ENCODE data around the gene PDE1C. TPM values are rescaled to one million over a fixed set of nuclear protein-coding genes. Genes with fewer than 3 reads are reported as not detected.

Gene PDE1C
- polyA plus RNA-seq, 6 donors from 2014 or later: not detected

GRCh38 chr7:32048970-32049491 lies 21.2 kb downstream of the PDE1C start:
- peaks cover 0 to 2% (median 0%) of the 10 kb centered on the region in 7 donors for H3K9me3 Mint-ChIP-seq
- no peak for DNase-seq
- H3K4me3 Mint-ChIP-seq: peak overlapping the region in 3 of 8 donors; percentile 2 to 29 (median 21)
- H3K27ac Mint-ChIP-seq: peak overlapping the region in 1 of 6 donors; percentile 38
- peaks cover 7 to 10% (median 8%) of the 10 kb centered on the region in 3 donors for H3K4me1 Mint-ChIP-seq
- no peaks in the 10 kb centered on the region for H3K36me3 Mint-ChIP-seq
- no peaks in the 10 kb centered on the region for H3K27me3 Mint-ChIP-seq
- no peak for ATAC-seq (ENCODE audit: low read depth in 2 of 2)

GRCh38 chr7:32047801-32048200 lies 22.4 kb downstream of the PDE1C start:
- no peaks in the 10 kb centered on the region for H3K36me3 Mint-ChIP-seq
- no peaks in the 10 kb centered on the region for H3K27me3 Mint-ChIP-seq
- peaks cover 0 to 2% (median 0%) of the 10 kb centered on the region in 7 donors for H3K9me3 Mint-ChIP-seq

GRCh38 chr7:32047075-32047474 lies 23.1 kb downstream of the PDE1C start:
- Mint-ChIP-seq H3K4me3 (no peak overlapping the region), H3K36me3 (no peaks in the 10 kb centered on the region), H3K4me1 (peaks cover 7 to 10% (median 8%) of the 10 kb centered on the region in 3 donors), H3K27me3 (no peaks in the 10 kb centered on the region), H3K9me3 (peaks cover 0 to 2% (median 0%) of the 10 kb centered on the region in 7 donors), H3K27ac (no peak overlapping the region)
- ATAC-seq (ENCODE audit: low read depth in 2 of 2) (no peak), DNase-seq (no peak)

More at GRCh38 chr7:32047801-32048200, 22.4 kb downstream of the PDE1C start:
- DNase-seq (no peak), ATAC-seq (ENCODE audit: low read depth in 2 of 2) (no peak)
- peak overlapping the region in 1 of 8 donors; percentile 17 for H3K4me3 Mint-ChIP-seq
- H3K27ac Mint-ChIP-seq: no peak overlapping the region
- peaks cover 7 to 10% (median 8%) of the 10 kb centered on the region in 3 donors for H3K4me1 Mint-ChIP-seq

GRCh38 chr7:32045228-32045627 lies 25.0 kb downstream of the PDE1C start:
- no peak for ATAC-seq (ENCODE audit: low read depth in 2 of 2)
- no peaks in the 10 kb centered on the region for H3K27me3 Mint-ChIP-seq

GRCh38 chr7:32044739-32045138 lies 25.5 kb downstream of the PDE1C start:
- H3K36me3 Mint-ChIP-seq: no peaks in the 10 kb centered on the region
- ATAC-seq (ENCODE audit: low read depth in 2 of 2): no peak
- H3K27ac Mint-ChIP-seq: no peak overlapping the region
- peaks cover 7 to 10% (median 8%) of the 10 kb centered on the region in 3 donors for H3K4me1 Mint-ChIP-seq
- no peak overlapping the region for H3K4me3 Mint-ChIP-seq
- peaks cover 0 to 2% (median 0%) of the 10 kb centered on the region in 7 donors for H3K9me3 Mint-ChIP-seq
- no peak for DNase-seq
- H3K27me3 Mint-ChIP-seq: no peaks in the 10 kb centered on the region

More at GRCh38 chr7:32045228-32045627, 25.0 kb downstream of the PDE1C start:
- H3K4me3 Mint-ChIP-seq: no peak overlapping the region
- H3K27ac Mint-ChIP-seq: no peak overlapping the region
- DNase-seq: no peak
- H3K4me1 Mint-ChIP-seq: peaks cover 7 to 10% (median 8%) of the 10 kb centered on the region in 3 donors
- H3K36me3 Mint-ChIP-seq: no peaks in the 10 kb centered on the region
- H3K9me3 Mint-ChIP-seq: peaks cover 0 to 2% (median 0%) of the 10 kb centered on the region in 7 donors

GRCh38 chr7:32043688-32044087 lies 26.5 kb downstream of the PDE1C start:
- Mint-ChIP-seq H3K9me3 (peaks cover 0 to 2% (median 0%) of the 10 kb centered on the region in 7 donors), H3K36me3 (no peaks in the 10 kb centered on the region), H3K4me3 (no peak overlapping the region), H3K27me3 (no peaks in the 10 kb centered on the region), H3K27ac (no peak overlapping the region), H3K4me1 (peaks cover 0 to 4% (median 3%) of the 10 kb centered on the region in 3 donors)
- ATAC-seq (ENCODE audit: low read depth in 2 of 2) (no peak), DNase-seq (no peak)

- no peak for ATAC-seq (ENCODE audit: low read depth in 2 of 2)
- no peaks in the 10 kb centered on the region for H3K27me3 Mint-ChIP-seq
These were observed 27.3 kb downstream of the PDE1C start for GRCh38 chr7:32042900-32043299.

GRCh38 chr7:32039000-32039756 lies 31.0 kb downstream of the PDE1C start:
- no peak overlapping the region for H3K27ac Mint-ChIP-seq
- H3K36me3 Mint-ChIP-seq: no peaks in the 10 kb centered on the region
- peaks cover 0 to 3% (median 0%) of the 10 kb centered on the region in 3 donors for H3K27me3 Mint-ChIP-seq
- DNase-seq: no peak
- no peak overlapping the region for H3K4me3 Mint-ChIP-seq
- no peak for ATAC-seq (ENCODE audit: low read depth in 2 of 2)
- no peaks in the 10 kb centered on the region for H3K4me1 Mint-ChIP-seq
- peaks cover 0 to 3% (median 0%) of the 10 kb centered on the region in 7 donors for H3K9me3 Mint-ChIP-seq

More at GRCh38 chr7:32042900-32043299, 27.3 kb downstream of the PDE1C start:
- H3K36me3 Mint-ChIP-seq: no peaks in the 10 kb centered on the region
- H3K9me3 Mint-ChIP-seq: peaks cover 0 to 2% (median 0%) of the 10 kb centered on the region in 7 donors
- no peak for DNase-seq
- no peaks in the 10 kb centered on the region for H3K4me1 Mint-ChIP-seq
- H3K4me3 Mint-ChIP-seq: no peak overlapping the region
- no peak overlapping the region for H3K27ac Mint-ChIP-seq

GRCh38 chr7:32037650-32038198 lies 32.5 kb downstream of the PDE1C start:
- Mint-ChIP-seq H3K4me1 (no peaks in the 10 kb centered on the region), H3K9me3 (peaks cover 0 to 4% (median 1%) of the 10 kb centered on the region in 7 donors), H3K27me3 (peaks cover 0 to 3% (median 0%) of the 10 kb centered on the region in 3 donors), H3K36me3 (no peaks in the 10 kb centered on the region), H3K4me3 (no peak overlapping the region), H3K27ac (no peak overlapping the region)
- ATAC-seq (ENCODE audit: low read depth in 2 of 2) (no peak), DNase-seq (no peak)

- Mint-ChIP-seq H3K27me3 (peaks cover 0 to 5% (median 0%) of the 10 kb centered on the region in 3 donors), H3K27ac (no peak overlapping the region), H3K36me3 (no peaks in the 10 kb centered on the region), H3K4me1 (no peaks in the 10 kb centered on the region), H3K9me3 (peaks cover 0 to 4% (median 3%) of the 10 kb centered on the region in 7 donors), H3K4me3 (no peak overlapping the region)
- DNase-seq (no peak), ATAC-seq (ENCODE audit: low read depth in 2 of 2) (no peak)
These were observed 33.6 kb downstream of the PDE1C start for GRCh38 chr7:32036557-32036956.

GRCh38 chr7:32034052-32034451 lies 36.2 kb downstream of the PDE1C start:
- DNase-seq: no peak
- H3K9me3 Mint-ChIP-seq: peaks cover 0 to 6% (median 3%) of the 10 kb centered on the region in 7 donors
- H3K4me3 Mint-ChIP-seq: no peak overlapping the region
- no peak for ATAC-seq (ENCODE audit: low read depth in 2 of 2)
- H3K27me3 Mint-ChIP-seq: peaks cover 0 to 8% (median 0%) of the 10 kb centered on the region in 3 donors
- no peak overlapping the region for H3K27ac Mint-ChIP-seq
- no peaks in the 10 kb centered on the region for H3K36me3 Mint-ChIP-seq
- no peaks in the 10 kb centered on the region for H3K4me1 Mint-ChIP-seq

GRCh38 chr7:32033006-32033405 lies 37.2 kb downstream of the PDE1C start:
- no peak for DNase-seq
- no peak for ATAC-seq (ENCODE audit: low read depth in 2 of 2)
- Mint-ChIP-seq H3K4me1 (no peaks in the 10 kb centered on the region), H3K4me3 (no peak overlapping the region), H3K27me3 (peaks cover 0 to 8% (median 0%) of the 10 kb centered on the region in 3 donors), H3K9me3 (peaks cover 0 to 6% (median 3%) of the 10 kb centered on the region in 7 donors), H3K36me3 (no peaks in the 10 kb centered on the region), H3K27ac (no peak overlapping the region)

- no peak for ATAC-seq (ENCODE audit: low read depth in 2 of 2)
These were observed 38.0 kb downstream of the PDE1C start for GRCh38 chr7:32032211-32032610.

More at GRCh38 chr7:32032211-32032610, 38.0 kb downstream of the PDE1C start:
- H3K36me3 Mint-ChIP-seq: no peaks in the 10 kb centered on the region
- H3K27me3 Mint-ChIP-seq: peaks cover 0 to 8% (median 0%) of the 10 kb centered on the region in 3 donors
- no peak overlapping the region for H3K4me3 Mint-ChIP-seq
- peaks cover 0 to 6% (median 3%) of the 10 kb centered on the region in 7 donors for H3K9me3 Mint-ChIP-seq
- H3K27ac Mint-ChIP-seq: no peak overlapping the region
- DNase-seq: no peak
- H3K4me1 Mint-ChIP-seq: no peaks in the 10 kb centered on the region
